OCI-LY7 (cell line): Measurements from ENCODE around the gene PSMD5. TPM values are rescaled to one million over a fixed set of nuclear protein-coding genes. Genes with fewer than 3 reads are reported as not detected.

Experiments
- BruUV-seq: library from RNA; stranded (reverse); fragments of 400-500 nt; replicated peaks from 2 replicates; lab custom pipeline; 2021; lab: Mats Ljungman, UMichigan
- CTCF ChIA-PET: fragments of 300-600 bp; sonication (Branson Sonifier 250); formaldehyde crosslinking; loops from one replicate; lab custom pipeline; 2022; ENCODE audit warnings: antibody characterized with exemption; ENCODE audit not compliant: unreplicated experiment; lab: Charles Lee
- POLR2A ChIA-PET: fragments of 300-600 bp; sonication (Branson Sonifier 250); formaldehyde crosslinking; loops from one replicate; lab custom pipeline; 2022; ENCODE audit warnings: antibody characterized with exemption; lab: Charles Lee
- DNase-seq: peaks from one replicate; pipeline ENCODE4 v3.0.0-alpha.2; 2015; ENCODE audit warnings: low spot score
- H2AFZ ChIP-seq: fragments of 200-600 bp; sonication (generic), shearing (Covaris generic); 2 replicates; pipeline ENCODE4 v1.6.1; 2014; ENCODE audit warnings: mild to moderate bottlenecking, antibody characterized with exemption, low read length, moderate library complexity
- H3K27ac ChIP-seq: fragments of 200-600 bp; sonication (generic); 2 replicates; pipeline ENCODE4 v1.5.1; 2014; ENCODE audit warnings: mixed run types, low read depth, mild to moderate bottlenecking, moderate library complexity, low read length, inconsistent platforms; ENCODE audit not compliant: poor library complexity, severe bottlenecking
- H3K36me3 ChIP-seq: fragments of 200-600 bp; sonication (generic); 2 replicates; pipeline ENCODE4 v1.6.1; 2014; ENCODE audit warnings: mild to moderate bottlenecking, antibody characterized with exemption, low read length, moderate library complexity, mixed read lengths; ENCODE audit not compliant: insufficient read depth
- H3K4me1 ChIP-seq: fragments of 200-600 bp; sonication (generic); 2 replicates; pipeline ENCODE4 v1.5.1; 2014; ENCODE audit warnings: mild to moderate bottlenecking, low read length; ENCODE audit not compliant: insufficient read depth, poor library complexity, severe bottlenecking
- H3K4me2 ChIP-seq: fragments of 200-600 bp; sonication (generic); 2 replicates; pipeline ENCODE4 v1.6.1; 2014; ENCODE audit warnings: mild to moderate bottlenecking, low read length
- H3K4me3 ChIP-seq: fragments of 200-600 bp; sonication (generic); 2 replicates; pipeline ENCODE4 v1.5.1; 2014; ENCODE audit warnings: mild to moderate bottlenecking, low read depth, low read length; ENCODE audit not compliant: poor library complexity, severe bottlenecking
- H3K79me2 ChIP-seq: fragments of 200-600 bp; sonication (generic); 2 replicates; pipeline ENCODE4 v1.6.1; 2016; ENCODE audit warnings: low read depth, mild to moderate bottlenecking, low read length, moderate library complexity, mixed read lengths; ENCODE audit not compliant: insufficient read depth
- H3K9me2 ChIP-seq: fragments of 200-600 bp; sonication (generic); 2 replicates; pipeline ENCODE4 v1.6.1; 2016; ENCODE audit warnings: mild to moderate bottlenecking, low read length, mixed read lengths; ENCODE audit not compliant: insufficient read depth
- H3K9me3 ChIP-seq: fragments of 200-600 bp; sonication (generic); 2 replicates; pipeline ENCODE4 v1.6.1; 2014; ENCODE audit warnings: mild to moderate bottlenecking, mixed run types, low read length, mixed read lengths
- H4K20me1 ChIP-seq: fragments of 200-600 bp; sonication (generic); 2 replicates; pipeline ENCODE4 v1.6.1; 2014; ENCODE audit warnings: mild to moderate bottlenecking, antibody characterized with exemption, low read length, moderate library complexity, mixed read lengths; ENCODE audit not compliant: insufficient read depth
- CTCF ChIP-seq: fragments of 200-600 bp; sonication (generic); conservative IDR thresholded peaks from 2 replicates; pipeline ENCODE4 v1.5.1; 2014; ENCODE audit warnings: mild to moderate bottlenecking, antibody characterized with exemption, low read length, moderate library complexity, mixed read lengths
- EZH2phosphoT487 ChIP-seq: fragments of 200-600 bp; sonication (generic); IDR thresholded peaks from 2 replicates; pipeline ENCODE4 v1.6.1; 2018; ENCODE audit warnings: low read depth, borderline replicate concordance, mild to moderate bottlenecking, mixed run types, antibody characterized with exemption, low read length, moderate library complexity, mixed read lengths
- intact Hi-C: fragments of 100-400 bp; cut with micrococcal nuclease; formaldehyde crosslinking; loops from one replicate; pipeline ENCODE4 v1.10.0; 2022; ENCODE audit not compliant: unreplicated experiment
- total RNA-seq, 2 experiments: library from RNA; depleted of rRNA in 1 of 2; stranded (reverse); fragments of >200 nt in 1 of 2; shearing (Covaris generic) in 1 of 2; gene quantifications; 2 replicates each; pipeline ENCODE4 v1.2.3, GENCODE V29; 2014 to 2022

Gene PSMD5
- total RNA-seq, 2 experiments from 2014 or later, result 12.0 to 33.3 TPM

GRCh38 chr9:120768886-120769285 lies 73.8 kb downstream of the PSMD5 start:
- Histone ChIP-seq H4K20me1 (no peaks in the 10 kb centered on the region), H3K4me2 (no peak overlapping the region), H3K9me2 (no peaks in the 10 kb centered on the region), H3K79me2 (no peaks in the 10 kb centered on the region), H3K4me1 (no peaks in the 10 kb centered on the region), H3K4me3 (no peak overlapping the region), H3K9me3 (no peaks in the 10 kb centered on the region), H3K27ac (no peak overlapping the region), H2AFZ (no peak overlapping the region), H3K36me3 (peaks cover 93% of the 10 kb centered on the region)
- BruUV-seq, result no TSS peak
- no peak for TF ChIP-seq EZH2phosphoT487
- no peak for TF ChIP-seq CTCF
- POLR2A ChIA-PET, result interaction anchor here (0.6 to 1.2 kb wide), 3 partner anchors 17 to 1033 kb away, joined by 3 read pairs; no protein-coding TSS in a partner anchor
- intact Hi-C loops, result no loop called here
- no peak for DNase-seq
- CTCF ChIA-PET, result no interaction called here

- H4K20me1 ChIP-seq, result no peaks in the 10 kb centered on the region
- no peaks in the 10 kb centered on the region for H3K4me1 ChIP-seq
- intact Hi-C loops, result no loop called here
- H3K9me2 ChIP-seq, result no peaks in the 10 kb centered on the region
- ChIA-PET POLR2A (interaction anchor here (1.2 to 1.6 kb wide), 2 partner anchors 32 to 64 kb away, joined by 3 to 4 read pairs; no protein-coding TSS in a partner anchor), CTCF (interaction anchor here (0.9 kb wide), 1 partner anchor 18 kb away, joined by 3 read pairs; no protein-coding TSS in a partner anchor)
- no peaks in the 10 kb centered on the region for H3K79me2 ChIP-seq
- no peak overlapping the region for H3K4me3 ChIP-seq
- TF ChIP-seq EZH2phosphoT487 (no peak), CTCF (no peak)
- DNase-seq, result no peak
- peaks cover 94% of the 10 kb centered on the region for H3K36me3 ChIP-seq
- no peak overlapping the region for H3K27ac ChIP-seq
- no TSS peak for BruUV-seq
- H3K9me3 ChIP-seq, result no peaks in the 10 kb centered on the region
- no peak overlapping the region for H3K4me2 ChIP-seq
- H2AFZ ChIP-seq, result no peak overlapping the region
Measured at GRCh38 chr9:120768247-120768646, 74.5 kb downstream of the PSMD5 start.

GRCh38 chr9:120767451-120767850 lies 75.3 kb downstream of the PSMD5 start:
- CTCF ChIA-PET, result interaction anchor here (0.9 kb wide), 1 partner anchor 19 kb away, joined by 3 read pairs; no protein-coding TSS in a partner anchor
- DNase-seq, result no peak
- intact Hi-C loops, result no loop called here
- Histone ChIP-seq H3K4me2 (no peak overlapping the region), H2AFZ (no peak overlapping the region), H3K9me2 (no peaks in the 10 kb centered on the region), H3K27ac (no peak overlapping the region), H3K4me1 (no peaks in the 10 kb centered on the region), H3K4me3 (no peak overlapping the region), H3K79me2 (no peaks in the 10 kb centered on the region), H3K36me3 (peaks cover 94% of the 10 kb centered on the region), H4K20me1 (no peaks in the 10 kb centered on the region), H3K9me3 (no peaks in the 10 kb centered on the region)
- BruUV-seq, result no TSS peak
- POLR2A ChIA-PET, result interaction anchor here (0.6 to 1.6 kb wide), 2 partner anchors 14 to 65 kb away, joined by 3 to 4 read pairs; no protein-coding TSS in a partner anchor
- no peak for TF ChIP-seq EZH2phosphoT487
- TF ChIP-seq CTCF, result no peak
